HG03103 (cell line): ENCODE measurements around the gene SCCPDH.

Source experiments
- ATAC-seq: cut with Tn5 transposase; IDR thresholded peaks from one replicate; pipeline ENCODE4 v1.9.1; 2021; ENCODE audit warnings: low read depth; ENCODE audit not compliant: unreplicated experiment

SCCPDH gene

GRCh38 chr1:246748006-246748405 is 23.8 kb downstream of the SCCPDH start:
- ATAC-seq = no peak

GRCh38 chr1:246748867-246749266 is 24.7 kb downstream of the SCCPDH start:
- no peak for ATAC-seq

GRCh38 chr1:246750752-246751151 is 26.5 kb downstream of the SCCPDH start:
- no peak for ATAC-seq

GRCh38 chr1:246753670-246754535 is 29.7 kb downstream of the SCCPDH start:
- peak; percentile 94 for ATAC-seq

- ATAC-seq = no peak
Measured at GRCh38 chr1:246755419-246755818, 31.2 kb downstream of the SCCPDH start.

- ATAC-seq = no peak
Measured at GRCh38 chr1:246760422-246761347, 36.5 kb downstream of the SCCPDH start.

- no peak for ATAC-seq
Measured at GRCh38 chr1:246761396-246761795, 37.2 kb downstream of the SCCPDH start.

GRCh38 chr1:246765521-246765920 is 41.3 kb downstream of the SCCPDH start:
- ATAC-seq = no peak

GRCh38 chr1:246768403-246769020 is 44.3 kb downstream of the SCCPDH start:
- no peak for ATAC-seq

GRCh38 chr1:246769306-246769705 is 45.1 kb downstream of the SCCPDH start:
- no peak for ATAC-seq

- ATAC-seq = no peak
Measured at GRCh38 chr1:246771366-246771765, 47.2 kb downstream of the SCCPDH start.

GRCh38 chr1:246772686-246773085 is 48.5 kb downstream of the SCCPDH start:
- no peak for ATAC-seq

GRCh38 chr1:246773213-246773641 is 49.0 kb downstream of the SCCPDH start:
- peak; percentile 99 for ATAC-seq

- no peak for ATAC-seq
Measured at GRCh38 chr1:246775531-246776385, 51.5 kb downstream of the SCCPDH start.

GRCh38 chr1:246776923-246777322 is 52.7 kb downstream of the SCCPDH start:
- no peak for ATAC-seq

GRCh38 chr1:246778663-246779062 is 54.5 kb downstream of the SCCPDH start:
- ATAC-seq = no peak

- ATAC-seq = no peak
Measured at GRCh38 chr1:246779561-246780175, 55.5 kb downstream of the SCCPDH start.

- no peak for ATAC-seq
Measured at GRCh38 chr1:246780264-246780663, 56.1 kb downstream of the SCCPDH start.

- no peak for ATAC-seq
Measured at GRCh38 chr1:246781212-246781611, 57.0 kb downstream of the SCCPDH start.
